CD4-positive, alpha-beta T cell treated with Interferon gamma for 1 hour (primary cell): ENCODE measurements around the gene ZNF487.
"Not testable (repeated sequence)": the region's sequence is repeated elsewhere in the genome, so short reads cannot be mapped to it uniquely, and the experiment has no call there.

Source experiments
- DNase-seq: peaks from one replicate; pipeline ENCODE4 v3.0.0-alpha.2; 2020

The ZNF487 gene

DNA sequence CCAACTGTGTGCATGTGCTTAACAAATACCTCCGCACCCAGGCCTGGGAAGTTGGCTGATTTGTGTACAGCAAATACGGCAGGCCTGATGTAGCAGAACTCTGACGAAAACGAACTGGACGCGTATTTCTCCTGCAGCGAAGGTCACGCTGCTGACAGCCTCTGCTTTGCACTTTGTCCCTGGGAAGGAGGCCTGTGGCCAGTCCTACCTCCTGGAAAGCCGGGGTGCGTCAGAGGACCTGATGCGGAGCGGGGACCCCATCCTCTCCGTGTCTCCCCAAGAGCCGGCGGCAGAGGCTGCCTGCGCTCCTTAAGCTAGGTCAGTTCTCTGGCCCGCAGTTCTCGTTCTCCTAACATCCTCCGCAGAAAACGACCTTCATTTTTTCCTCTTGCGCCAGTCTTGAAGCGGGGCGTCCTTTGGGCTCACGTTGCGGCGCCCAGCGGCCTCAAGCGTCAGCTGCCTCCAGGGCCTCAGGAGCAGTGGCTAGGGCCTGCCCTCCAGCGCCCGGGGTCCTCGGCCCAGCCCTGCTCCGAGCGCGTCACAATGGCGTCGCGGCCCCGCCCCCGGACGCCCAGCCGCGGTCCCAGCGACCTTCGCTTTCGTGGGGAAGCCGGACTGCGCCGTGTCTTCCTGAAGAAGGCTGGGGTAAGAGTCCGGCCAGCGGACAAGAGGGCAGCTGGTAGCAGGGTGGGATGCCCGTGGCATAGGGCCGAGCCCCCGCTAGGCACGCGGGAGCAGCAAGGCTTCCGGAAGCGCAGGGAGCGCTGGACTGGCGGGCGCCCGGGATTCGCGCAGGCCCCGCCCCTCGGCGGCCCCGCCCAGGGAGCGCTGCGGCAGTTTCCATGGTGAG is at the start of gene ZNF487:
Gene ZNF487 (plus strand): TSS at position 821 of the 850 bp plus-strand sequence. CDS start 38,703 bp downstream, outside the sequence.
- peak; percentile 93 for DNase-seq

GRCh38 chr10:43387678-43388032 is 49.3 kb upstream of the ZNF487 start:
- no peak for DNase-seq

GRCh38 chr10:43389867-43390266 is 47.0 kb upstream of the ZNF487 start:
- no peak for DNase-seq

- no peak for DNase-seq
Measured at GRCh38 chr10:43390333-43390732, 46.6 kb upstream of the ZNF487 start.

GRCh38 chr10:43390759-43391158 is 46.2 kb upstream of the ZNF487 start:
- peak; percentile 31 for DNase-seq

DNA sequence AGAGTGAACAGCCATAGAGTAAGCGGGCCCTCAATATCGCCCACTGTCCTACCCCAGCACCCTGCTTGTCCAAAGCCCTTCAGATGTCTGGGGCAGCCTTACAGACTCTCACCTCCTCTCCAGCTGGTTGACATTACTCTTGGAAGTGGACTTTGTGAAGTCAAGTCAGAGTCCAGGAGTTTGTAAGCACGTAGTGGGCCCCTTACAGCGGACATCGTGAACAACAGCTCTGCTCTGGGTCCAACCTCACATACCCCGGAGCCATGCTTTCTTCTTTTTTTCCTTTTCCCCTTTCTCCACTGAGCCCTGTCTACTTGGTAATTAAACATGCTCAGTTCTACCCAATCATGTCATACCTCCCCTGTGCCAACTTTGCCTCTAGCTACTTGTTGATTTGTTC is 45.4 kb upstream of the ZNF487 start:
- DNase-seq = no peak

- no peak for DNase-seq
Measured at GRCh38 chr10:43392748-43393147, 44.2 kb upstream of the ZNF487 start.

- DNase-seq = not testable (repeated sequence)
Measured at GRCh38 chr10:43393186-43393585, 43.7 kb upstream of the ZNF487 start.

DNA sequence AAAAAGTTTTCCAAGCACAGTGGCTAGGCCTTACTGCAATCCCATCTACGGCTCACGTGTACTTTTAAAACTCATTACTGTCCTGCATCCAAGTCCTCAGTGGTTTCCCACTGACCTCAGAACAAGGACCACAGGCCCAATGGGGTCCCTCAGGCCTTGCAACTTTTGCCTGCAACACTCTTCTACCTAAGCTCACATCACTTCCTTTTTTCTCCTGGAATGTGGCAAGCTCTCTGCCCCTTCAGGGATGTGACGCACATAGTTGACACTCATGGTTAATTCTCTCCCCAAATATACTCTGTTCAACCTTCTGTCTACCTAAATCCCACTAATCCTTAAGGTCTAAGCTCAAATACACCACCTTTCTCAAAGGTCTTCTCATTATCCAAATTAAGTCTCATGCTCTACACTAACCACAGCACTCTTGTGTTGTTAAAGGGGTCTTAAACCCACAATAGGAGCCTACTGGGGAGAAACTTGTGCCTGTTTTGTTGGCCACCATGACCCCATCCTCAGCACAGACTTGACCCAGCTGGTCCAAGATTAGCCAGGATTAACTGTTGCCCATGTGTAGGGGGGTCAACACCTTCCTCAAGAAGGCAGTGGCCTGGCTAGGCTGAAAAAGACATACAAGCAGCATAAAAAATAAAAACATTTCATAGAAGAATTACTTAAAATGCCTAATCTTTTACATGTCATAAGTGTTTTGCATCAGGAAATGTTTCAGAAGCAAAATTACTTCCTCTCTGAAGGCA is 43.1 kb upstream of the ZNF487 start:
- DNase-seq = no peak

- DNase-seq = no peak
Measured at GRCh38 chr10:43394868-43395267, 42.0 kb upstream of the ZNF487 start.

- DNase-seq = no peak
Measured at GRCh38 chr10:43395571-43396060, 41.3 kb upstream of the ZNF487 start.

GRCh38 chr10:43396061-43396927 is 40.6 kb upstream of the ZNF487 start:
- DNase-seq = peak; percentile 65

DNA sequence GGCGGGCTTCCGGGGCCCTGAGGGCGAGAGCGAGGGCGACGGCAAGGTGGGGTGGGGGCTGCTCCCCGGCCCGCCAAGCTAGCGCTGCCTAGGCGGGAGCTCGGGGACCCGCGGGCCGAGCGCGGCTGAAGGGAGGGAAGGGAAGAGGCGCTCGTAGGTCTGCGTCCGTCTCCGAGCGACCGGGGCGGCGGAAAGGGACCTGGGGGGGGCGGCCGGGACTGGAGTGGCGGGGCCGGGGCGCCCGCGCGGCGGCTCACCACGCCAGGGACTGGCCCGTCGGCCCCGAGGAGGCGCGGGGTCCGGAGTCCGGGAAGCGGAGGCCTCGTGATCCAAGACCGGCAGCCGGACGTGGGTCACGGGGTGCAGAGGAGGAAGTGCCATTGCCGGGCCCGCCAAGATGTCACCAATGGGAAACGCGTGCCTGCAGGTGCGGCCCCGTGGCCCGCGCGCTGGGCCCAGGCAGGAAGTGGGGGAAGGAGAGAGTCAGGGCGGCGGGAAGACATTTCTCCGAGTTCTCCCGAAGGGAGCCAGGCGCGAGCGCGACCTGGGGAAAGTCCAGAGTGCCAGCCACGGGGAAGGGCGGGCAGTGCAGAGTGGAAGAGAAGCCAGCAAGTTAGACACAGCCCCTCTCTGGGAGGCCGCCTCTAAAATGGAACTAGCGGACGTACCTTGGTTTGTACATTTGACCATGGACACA is 39.8 kb upstream of the ZNF487 start:
- DNase-seq = peak; percentile 82

DNA sequence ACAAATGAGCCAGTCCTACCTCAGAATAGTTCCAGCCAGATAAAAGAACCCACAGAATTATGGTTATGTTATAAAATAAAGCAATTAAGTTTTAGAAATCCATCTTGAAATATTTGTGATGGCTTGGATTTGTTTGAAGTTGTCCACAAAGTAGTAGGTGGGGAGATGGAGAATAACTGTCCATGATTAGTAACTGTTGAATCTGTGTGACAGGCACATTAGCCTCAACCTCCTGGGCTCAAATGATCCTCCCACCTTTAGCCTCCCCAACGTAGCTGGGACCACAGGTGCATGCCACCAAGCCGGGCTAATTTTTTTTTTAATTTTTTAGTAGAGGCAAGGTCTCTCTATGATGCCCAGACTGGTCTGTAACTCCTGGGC is 38.0 kb upstream of the ZNF487 start:
- DNase-seq = no peak

DNA sequence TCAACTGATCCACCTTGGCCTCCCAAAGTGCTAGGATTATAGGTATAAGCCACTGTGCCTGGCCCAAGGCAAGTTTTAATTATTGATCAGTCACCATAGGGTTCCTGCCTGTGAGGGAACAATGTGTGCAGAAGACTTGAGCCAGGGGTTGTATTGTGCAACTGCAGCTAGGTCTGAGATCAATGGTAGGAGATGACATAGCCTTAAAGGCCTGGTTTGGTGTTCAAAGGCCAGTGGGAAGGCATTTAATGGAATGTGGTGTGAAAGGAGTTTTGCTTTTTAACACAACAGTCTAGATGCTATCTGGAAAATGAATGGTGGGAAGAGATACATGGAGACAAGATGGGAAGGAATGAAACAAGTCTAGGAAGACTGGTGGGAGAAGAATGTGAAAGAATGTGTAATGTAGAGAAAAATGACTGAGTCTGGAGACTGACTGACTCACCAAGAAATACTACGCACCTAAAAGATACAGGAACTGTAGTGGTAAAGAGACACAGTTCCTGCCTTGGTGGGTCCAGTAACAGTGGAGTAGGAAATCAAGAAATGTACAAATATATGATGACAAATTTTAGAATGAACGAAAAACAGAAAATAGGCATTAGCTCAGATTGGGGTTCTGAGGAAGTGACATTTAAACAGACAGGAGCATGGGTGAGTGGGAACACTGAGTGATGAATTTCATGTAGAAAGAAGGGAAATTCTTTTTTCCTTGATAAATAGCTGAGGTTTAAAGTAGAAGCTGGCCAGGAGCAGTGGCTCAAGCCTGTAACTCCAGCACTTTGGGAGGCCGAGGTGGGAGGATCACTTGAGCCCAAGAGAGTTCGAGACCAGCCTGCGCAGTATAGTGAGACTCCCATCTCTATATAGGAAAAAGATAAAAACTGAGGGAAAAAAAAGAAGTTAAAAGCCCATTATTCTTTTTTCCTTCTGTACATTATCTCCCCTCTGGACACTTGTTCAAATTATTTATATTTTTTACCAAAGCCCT is 37.3 kb upstream of the ZNF487 start:
- DNase-seq = no peak

- no peak for DNase-seq
Measured at GRCh38 chr10:43401627-43402026, 35.3 kb upstream of the ZNF487 start.

- DNase-seq = no peak
Measured at GRCh38 chr10:43402176-43402575, 34.7 kb upstream of the ZNF487 start.

GRCh38 chr10:43402880-43403452 is 33.9 kb upstream of the ZNF487 start:
- DNase-seq = no peak

- no peak for DNase-seq
Measured at GRCh38 chr10:43403911-43404703, 32.8 kb upstream of the ZNF487 start.

DNA sequence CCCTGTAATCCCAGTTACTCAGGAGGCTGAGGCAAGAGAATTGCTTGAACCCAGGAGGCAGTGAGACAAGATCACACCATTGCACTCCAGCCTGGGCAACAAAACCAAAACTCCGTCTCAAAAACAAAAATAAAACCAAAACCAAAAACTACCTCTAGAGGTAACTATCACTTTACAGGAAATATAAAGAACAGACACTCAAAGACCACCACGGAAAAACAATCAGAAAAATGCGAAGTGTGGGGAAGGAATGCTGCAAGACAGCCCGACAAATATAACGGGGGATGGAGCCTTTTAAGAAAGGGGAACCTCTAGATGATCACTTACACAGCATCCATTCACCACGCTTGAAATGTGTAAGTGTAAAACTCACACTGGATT is 32.2 kb upstream of the ZNF487 start:
- DNase-seq = no peak
